SK-N-SH treated with all-trans-retinoic acid at 6 μM for 48 hours (cell line): ENCODE measurements around the gene TXK.

Experiments
- ATAC-seq: fragments of 200-7000 bp; cut with Tn5 transposase; 3 replicates; pipeline ENCODE4 v1.9.1; 2020; ENCODE audit warnings: mild to moderate bottlenecking, moderate library complexity
- ARNTL ChIP-seq: fragments of 450-650 bp; formaldehyde crosslinking; IDR thresholded peaks from 2 replicates; pipeline ENCODE4 v1.5.0; 2020; ENCODE audit warnings: low read depth, mild to moderate bottlenecking, moderate library complexity, borderline replicate concordance
- BACH2 ChIP-seq: fragments of 250-450 bp; sonication (Bioruptor Pico); IDR thresholded peaks from 2 replicates; pipeline ENCODE4 v1.9.0; 2021; ENCODE audit warnings: mild to moderate bottlenecking, borderline replicate concordance
- CSDC2 ChIP-seq: fragments of 250-450 bp; sonication (Bioruptor Pico); IDR thresholded peaks from 2 replicates; pipeline ENCODE4 v1.5.0; 2020; ENCODE audit warnings: mild to moderate bottlenecking, moderate library complexity
- CSRNP3 ChIP-seq: fragments of 250-450 bp; sonication (Bioruptor Pico); IDR thresholded peaks from 2 replicates; pipeline ENCODE4 v1.5.1; 2021; ENCODE audit warnings: mild to moderate bottlenecking, moderate library complexity
- ESRRG ChIP-seq: fragments of 250-450 bp; sonication (Bioruptor Pico); IDR thresholded peaks from 2 replicates; pipeline ENCODE4 v1.6.1; 2021; ENCODE audit warnings: mild to moderate bottlenecking
- GLIS3 ChIP-seq: fragments of 250-450 bp; sonication (Bioruptor Pico); IDR thresholded peaks from 2 replicates; pipeline ENCODE4 v1.5.0; 2020; ENCODE audit warnings: mild to moderate bottlenecking, moderate library complexity
- ISL1 ChIP-seq: fragments of 250-450 bp; sonication (Bioruptor Pico); IDR thresholded peaks from 2 replicates; pipeline ENCODE4 v2.1.2; 2022; ENCODE audit warnings: mild to moderate bottlenecking, moderate library complexity
- PPARA ChIP-seq: fragments of 250-450 bp; sonication (Bioruptor Pico); IDR thresholded peaks from 2 replicates; pipeline ENCODE4 v1.5.0; 2020; ENCODE audit warnings: mild to moderate bottlenecking, borderline replicate concordance
- RARB ChIP-seq: fragments of 250-450 bp; sonication (Bioruptor Pico); IDR thresholded peaks from 2 replicates; pipeline ENCODE4 v1.8.0; 2021; ENCODE audit warnings: mild to moderate bottlenecking, moderate library complexity
- SNAI2 ChIP-seq: fragments of 250-450 bp; sonication (Bioruptor Pico); IDR thresholded peaks from 2 replicates; pipeline ENCODE4 v1.5.0; 2020; ENCODE audit warnings: mild to moderate bottlenecking, moderate library complexity
- TCF4 ChIP-seq: fragments of 250-450 bp; sonication (Bioruptor Pico); IDR thresholded peaks from 2 replicates; pipeline ENCODE4 v1.8.0; 2021; ENCODE audit warnings: mild to moderate bottlenecking, moderate library complexity, borderline replicate concordance
- TOX ChIP-seq: fragments of 250-450 bp; sonication (Bioruptor Pico); IDR thresholded peaks from 2 replicates; pipeline ENCODE4 v1.8.0; 2021; ENCODE audit warnings: mild to moderate bottlenecking, moderate library complexity, borderline replicate concordance
- ZC3H10 ChIP-seq: fragments of 250-450 bp; sonication (Bioruptor Pico); IDR thresholded peaks from 2 replicates; pipeline ENCODE4 v1.5.1; 2021; ENCODE audit warnings: mild to moderate bottlenecking, moderate library complexity
- ZFP3 ChIP-seq: fragments of 250-450 bp; sonication (Bioruptor Pico); IDR thresholded peaks from 2 replicates; pipeline ENCODE4 v1.5.0; 2020; ENCODE audit warnings: mild to moderate bottlenecking, moderate library complexity
- ZFP30 ChIP-seq: fragments of 450-650 bp; formaldehyde crosslinking; IDR thresholded peaks from 2 replicates; pipeline ENCODE4 v1.5.0; 2022; ENCODE audit warnings: mild to moderate bottlenecking, moderate library complexity
- ZNF565 ChIP-seq: fragments of 450-650 bp; formaldehyde crosslinking; conservative IDR thresholded peaks from 2 replicates; pipeline ENCODE4 v1.5.0; 2020; ENCODE audit warnings: low read depth, mild to moderate bottlenecking, moderate library complexity
- ZNF70 ChIP-seq: fragments of 450-650 bp; formaldehyde crosslinking; IDR thresholded peaks from 2 replicates; pipeline ENCODE4 v1.5.0; 2020; ENCODE audit warnings: mild to moderate bottlenecking, moderate library complexity
- ZNF8 ChIP-seq: fragments of 450-650 bp; formaldehyde crosslinking; IDR thresholded peaks from 2 replicates; pipeline ENCODE4 v1.5.0; 2020; ENCODE audit warnings: mild to moderate bottlenecking, moderate library complexity
- TF ChIP-seq, protein P1 (sequence below): fragments of 250-450 bp; sonication (Bioruptor Pico); IDR thresholded peaks from 2 replicates; pipeline ENCODE4 v1.5.0; 2020; ENCODE audit warnings: mild to moderate bottlenecking, moderate library complexity
- TF ChIP-seq, protein P2 (sequence below): fragments of 250-450 bp; sonication (Bioruptor Pico); IDR thresholded peaks from 2 replicates; pipeline ENCODE4 v1.8.0; 2021; ENCODE audit warnings: low read depth, mild to moderate bottlenecking, moderate library complexity, borderline replicate concordance
- TF ChIP-seq, protein P3 (sequence below): fragments of 250-450 bp; sonication (Bioruptor Pico); IDR thresholded peaks from 2 replicates; pipeline ENCODE4 v1.8.0; 2020; ENCODE audit warnings: mild to moderate bottlenecking, moderate library complexity, borderline replicate concordance
- TF ChIP-seq, protein P4 (sequence below): fragments of 250-450 bp; sonication (Bioruptor Pico); IDR thresholded peaks from 2 replicates; pipeline ENCODE4 v1.5.1; 2020; ENCODE audit warnings: low read depth, mild to moderate bottlenecking, moderate library complexity

The TXK gene

DNA sequence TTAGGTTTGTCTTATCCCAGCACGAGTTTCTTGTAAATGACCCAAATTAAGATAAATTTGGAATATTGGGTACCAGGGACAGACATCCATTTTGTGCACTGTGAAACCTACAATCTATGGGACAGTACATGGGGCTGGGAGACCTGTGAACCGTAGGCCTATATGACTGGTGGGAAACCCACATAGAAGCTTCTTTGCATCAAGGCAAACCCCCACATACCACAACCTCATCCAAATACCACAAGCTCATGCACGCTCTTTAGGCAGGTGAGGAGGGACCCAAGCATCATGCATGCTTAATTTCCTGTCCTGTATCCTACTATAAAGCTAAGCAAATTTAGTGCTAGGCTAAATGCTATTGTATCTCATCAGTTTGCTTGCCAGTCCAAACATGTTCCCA, 69.7 kb downstream of the TXK start:
- ATAC-seq = no peak

GRCh38 chr4:48058617-48059530, 75.2 kb downstream of the TXK start:
- TF ChIP-seq ISL1 (CRISPR knock-in tag) (no peak), ZFP3 (CRISPR knock-in tag) (no peak), ZC3H10 (CRISPR knock-in tag) (no peak), CSRNP3 (no peak), ZNF70 (CRISPR knock-in tag) (no peak), TCF4 (CRISPR knock-in tag) (no peak), ARNTL (CRISPR knock-in tag) (no peak), PPARA (no peak), SNAI2 (CRISPR knock-in tag) (no peak), ZNF8 (no peak), ZFP30 (CRISPR knock-in tag) (no peak), GLIS3 (CRISPR knock-in tag) (no peak), CSDC2 (CRISPR knock-in tag) (no peak), ZNF565 (no peak), BACH2 (CRISPR knock-in tag) (no peak), TOX (CRISPR knock-in tag) (no peak)
- TF ChIP-seq, protein P1, sequence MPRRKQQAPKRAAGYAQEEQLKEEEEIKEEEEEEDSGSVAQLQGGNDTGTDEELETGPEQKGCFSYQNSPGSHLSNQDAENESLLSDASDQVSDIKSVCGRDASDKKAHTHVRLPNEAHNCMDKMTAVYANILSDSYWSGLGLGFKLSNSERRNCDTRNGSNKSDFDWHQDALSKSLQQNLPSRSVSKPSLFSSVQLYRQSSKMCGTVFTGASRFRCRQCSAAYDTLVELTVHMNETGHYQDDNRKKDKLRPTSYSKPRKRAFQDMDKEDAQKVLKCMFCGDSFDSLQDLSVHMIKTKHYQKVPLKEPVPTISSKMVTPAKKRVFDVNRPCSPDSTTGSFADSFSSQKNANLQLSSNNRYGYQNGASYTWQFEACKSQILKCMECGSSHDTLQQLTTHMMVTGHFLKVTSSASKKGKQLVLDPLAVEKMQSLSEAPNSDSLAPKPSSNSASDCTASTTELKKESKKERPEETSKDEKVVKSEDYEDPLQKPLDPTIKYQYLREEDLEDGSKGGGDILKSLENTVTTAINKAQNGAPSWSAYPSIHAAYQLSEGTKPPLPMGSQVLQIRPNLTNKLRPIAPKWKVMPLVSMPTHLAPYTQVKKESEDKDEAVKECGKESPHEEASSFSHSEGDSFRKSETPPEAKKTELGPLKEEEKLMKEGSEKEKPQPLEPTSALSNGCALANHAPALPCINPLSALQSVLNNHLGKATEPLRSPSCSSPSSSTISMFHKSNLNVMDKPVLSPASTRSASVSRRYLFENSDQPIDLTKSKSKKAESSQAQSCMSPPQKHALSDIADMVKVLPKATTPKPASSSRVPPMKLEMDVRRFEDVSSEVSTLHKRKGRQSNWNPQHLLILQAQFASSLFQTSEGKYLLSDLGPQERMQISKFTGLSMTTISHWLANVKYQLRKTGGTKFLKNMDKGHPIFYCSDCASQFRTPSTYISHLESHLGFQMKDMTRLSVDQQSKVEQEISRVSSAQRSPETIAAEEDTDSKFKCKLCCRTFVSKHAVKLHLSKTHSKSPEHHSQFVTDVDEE (CRISPR knock-in tag) = no peak
- TF ChIP-seq, protein P2, sequence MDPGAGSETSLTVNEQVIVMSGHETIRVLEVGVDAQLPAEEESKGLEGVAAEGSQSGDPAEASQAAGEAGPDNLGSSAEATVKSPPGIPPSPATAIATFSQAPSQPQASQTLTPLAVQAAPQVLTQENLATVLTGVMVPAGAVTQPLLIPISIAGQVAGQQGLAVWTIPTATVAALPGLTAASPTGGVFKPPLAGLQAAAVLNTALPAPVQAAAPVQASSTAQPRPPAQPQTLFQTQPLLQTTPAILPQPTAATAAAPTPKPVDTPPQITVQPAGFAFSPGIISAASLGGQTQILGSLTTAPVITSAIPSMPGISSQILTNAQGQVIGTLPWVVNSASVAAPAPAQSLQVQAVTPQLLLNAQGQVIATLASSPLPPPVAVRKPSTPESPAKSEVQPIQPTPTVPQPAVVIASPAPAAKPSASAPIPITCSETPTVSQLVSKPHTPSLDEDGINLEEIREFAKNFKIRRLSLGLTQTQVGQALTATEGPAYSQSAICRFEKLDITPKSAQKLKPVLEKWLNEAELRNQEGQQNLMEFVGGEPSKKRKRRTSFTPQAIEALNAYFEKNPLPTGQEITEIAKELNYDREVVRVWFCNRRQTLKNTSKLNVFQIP (CRISPR knock-in tag) = no peak
- TF ChIP-seq, protein P3, sequence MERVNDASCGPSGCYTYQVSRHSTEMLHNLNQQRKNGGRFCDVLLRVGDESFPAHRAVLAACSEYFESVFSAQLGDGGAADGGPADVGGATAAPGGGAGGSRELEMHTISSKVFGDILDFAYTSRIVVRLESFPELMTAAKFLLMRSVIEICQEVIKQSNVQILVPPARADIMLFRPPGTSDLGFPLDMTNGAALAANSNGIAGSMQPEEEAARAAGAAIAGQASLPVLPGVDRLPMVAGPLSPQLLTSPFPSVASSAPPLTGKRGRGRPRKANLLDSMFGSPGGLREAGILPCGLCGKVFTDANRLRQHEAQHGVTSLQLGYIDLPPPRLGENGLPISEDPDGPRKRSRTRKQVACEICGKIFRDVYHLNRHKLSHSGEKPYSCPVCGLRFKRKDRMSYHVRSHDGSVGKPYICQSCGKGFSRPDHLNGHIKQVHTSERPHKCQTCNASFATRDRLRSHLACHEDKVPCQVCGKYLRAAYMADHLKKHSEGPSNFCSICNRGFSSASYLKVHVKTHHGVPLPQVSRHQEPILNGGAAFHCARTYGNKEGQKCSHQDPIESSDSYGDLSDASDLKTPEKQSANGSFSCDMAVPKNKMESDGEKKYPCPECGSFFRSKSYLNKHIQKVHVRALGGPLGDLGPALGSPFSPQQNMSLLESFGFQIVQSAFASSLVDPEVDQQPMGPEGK (CRISPR knock-in tag) = no peak
- no peak for ATAC-seq

More for the DNA sequence above, 69.7 kb downstream of the TXK start:
- no peak for TF ChIP-seq TCF4 (CRISPR knock-in tag)
- no peak for TF ChIP-seq ZFP3 (CRISPR knock-in tag)
- TF ChIP-seq RARB = no peak
- TF ChIP-seq ZNF70 (CRISPR knock-in tag) = no peak
- TF ChIP-seq ARNTL (CRISPR knock-in tag) = no peak
- TF ChIP-seq ZFP30 (CRISPR knock-in tag) = no peak
- no peak for TF ChIP-seq ESRRG
- TF ChIP-seq, protein P3 (CRISPR knock-in tag) = no peak
- TF ChIP-seq, protein P4, sequence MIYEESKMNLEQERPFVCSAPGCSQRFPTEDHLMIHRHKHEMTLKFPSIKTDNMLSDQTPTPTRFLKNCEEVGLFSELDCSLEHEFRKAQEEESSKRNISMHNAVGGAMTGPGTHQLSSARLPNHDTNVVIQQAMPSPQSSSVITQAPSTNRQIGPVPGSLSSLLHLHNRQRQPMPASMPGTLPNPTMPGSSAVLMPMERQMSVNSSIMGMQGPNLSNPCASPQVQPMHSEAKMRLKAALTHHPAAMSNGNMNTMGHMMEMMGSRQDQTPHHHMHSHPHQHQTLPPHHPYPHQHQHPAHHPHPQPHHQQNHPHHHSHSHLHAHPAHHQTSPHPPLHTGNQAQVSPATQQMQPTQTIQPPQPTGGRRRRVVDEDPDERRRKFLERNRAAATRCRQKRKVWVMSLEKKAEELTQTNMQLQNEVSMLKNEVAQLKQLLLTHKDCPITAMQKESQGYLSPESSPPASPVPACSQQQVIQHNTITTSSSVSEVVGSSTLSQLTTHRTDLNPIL (CRISPR knock-in tag) = no peak
- TF ChIP-seq, all 23 proteins: peak for 0
